Caco-2 (cell line): ENCODE data around the gene TTYH3. TPM values are rescaled to one million over a fixed set of nuclear protein-coding genes. Genes with fewer than 3 reads are reported as not detected.
A peak's percentile ranks its signal among the peaks of the same experiment; 100 is the strongest.

ENCODE experiments used
- BruUV-seq: library from RNA; stranded (reverse); fragments of 400-500 nt; replicated peaks from 2 replicates; lab custom pipeline; 2021; lab: Mats Ljungman, UMichigan
- CTCF ChIA-PET: fragments of 300-600 bp; sonication (Branson Sonifier 250); formaldehyde crosslinking; loops from one replicate; lab custom pipeline; 2022; ENCODE audit warnings: antibody characterized with exemption; lab: Charles Lee
- POLR2A ChIA-PET: fragments of 300-600 bp; sonication (Branson Sonifier 250); formaldehyde crosslinking; loops from one replicate; lab custom pipeline; 2022; ENCODE audit warnings: antibody characterized with exemption; lab: Charles Lee
- DNase-seq, 2 experiments: peaks; one replicate each; pipeline versions ENCODE4 v3.0.0 to v3.0.0-alpha.2; 2020 to 2022
- H3K27me3 ChIP-seq: replicated peaks from 2 replicates; pipeline ENCODE4 v1.6.0; 2011; ENCODE audit warnings: low read length; ENCODE audit not compliant: control insufficient read depth, insufficient read depth
- H3K36me3 ChIP-seq: 2 replicates; pipeline ENCODE4 v1.5.1; 2011; ENCODE audit warnings: low read length; ENCODE audit not compliant: control insufficient read depth, insufficient read depth
- H3K4me1 ChIP-seq: fragments of 250-450 bp; sonication (Bioruptor Pico); 2 replicates; pipeline ENCODE4 v1.5.1; 2020; ENCODE audit warnings: mild to moderate bottlenecking
- H3K4me3 ChIP-seq: 2 replicates; pipeline ENCODE4 v1.5.1; 2011; ENCODE audit warnings: low read depth, mild to moderate bottlenecking, control low read depth, low read length
- H3K9me3 ChIP-seq: fragments of 250-450 bp; sonication (Bioruptor Pico); 2 replicates; pipeline ENCODE4 v1.5.1; 2020; ENCODE audit warnings: mild to moderate bottlenecking, moderate library complexity
- H3K27ac Mint-ChIP-seq: one replicate; pipeline ENCODE4 v1.8.0; 2022; ENCODE audit warnings: mixed read lengths; ENCODE audit not compliant: unreplicated experiment
- H3K27me3 Mint-ChIP-seq: one replicate; pipeline ENCODE4 v1.8.0; 2022; ENCODE audit warnings: mixed read lengths; ENCODE audit not compliant: insufficient read depth, unreplicated experiment
- H3K36me3 Mint-ChIP-seq: one replicate; pipeline ENCODE4 v1.8.0; 2022; ENCODE audit warnings: mild to moderate bottlenecking, mixed read lengths; ENCODE audit not compliant: insufficient read depth, unreplicated experiment
- H3K4me1 Mint-ChIP-seq: one replicate; pipeline ENCODE4 v1.8.0; 2022; ENCODE audit warnings: low read depth, mixed read lengths; ENCODE audit not compliant: unreplicated experiment
- H3K4me3 Mint-ChIP-seq: one replicate; pipeline ENCODE4 v1.8.0; 2022; ENCODE audit warnings: mild to moderate bottlenecking, moderate library complexity, mixed read lengths; ENCODE audit not compliant: unreplicated experiment
- H3K9me3 Mint-ChIP-seq: one replicate; pipeline ENCODE4 v1.8.0; 2022; ENCODE audit warnings: mixed read lengths; ENCODE audit not compliant: unreplicated experiment
- intact Hi-C: fragments of 100-400 bp; cut with micrococcal nuclease; formaldehyde crosslinking; loops from one replicate; pipeline ENCODE4 v1.10.0; 2022; ENCODE audit not compliant: unreplicated experiment
- total RNA-seq: library from RNA; stranded (reverse); gene quantifications from 2 replicates; pipeline ENCODE4 v1.2.3, GENCODE V29; 2022
- TF ChIP-seq, protein P1 (sequence below), 2 experiments: fragments of 200-600 bp in 1 of 2; IDR thresholded peaks; 1 replicate in 1 of 2; 2 replicates in 1 of 2; pipeline versions ENCODE4 v1.5.1 to v1.8.0; 2011 to 2022; ENCODE audit warnings: antibody characterized with exemption in 1 of 2, control low read depth in 1 of 2, inconsistent platforms in 1 of 2, low read depth in 1 of 2, low read length in 1 of 2, mild to moderate bottlenecking in 1 of 2, moderate library complexity in 1 of 2; ENCODE audit not compliant: insufficient read depth in 1 of 2, severe bottlenecking in 1 of 2, unreplicated experiment in 1 of 2

TTYH3 gene
- total RNA-seq, 1 experiment from 2014 or later: 57.3 TPM

- H3K27me3 ChIP-seq: no peaks in the 10 kb centered on the region
- Mint-ChIP-seq H3K9me3 (no peaks in the 10 kb centered on the region), H3K27me3 (peaks cover 5% of the 10 kb centered on the region), H3K4me1 (peaks cover 6% of the 10 kb centered on the region), H3K27ac (no peak overlapping the region), H3K36me3 (peaks cover 4% of the 10 kb centered on the region), H3K4me3 (no peak overlapping the region)
- ChIA-PET CTCF (interaction anchor here (1.0 to 2.3 kb wide), 3 partner anchors 9 to 229 kb away, joined by 3 to 13 read pairs (median 4); no protein-coding TSS in a partner anchor), POLR2A (no interaction called here)
- no peaks in the 10 kb centered on the region for H3K36me3 ChIP-seq
- no peak overlapping the region for H3K4me3 ChIP-seq
- TF ChIP-seq, protein P1, sequence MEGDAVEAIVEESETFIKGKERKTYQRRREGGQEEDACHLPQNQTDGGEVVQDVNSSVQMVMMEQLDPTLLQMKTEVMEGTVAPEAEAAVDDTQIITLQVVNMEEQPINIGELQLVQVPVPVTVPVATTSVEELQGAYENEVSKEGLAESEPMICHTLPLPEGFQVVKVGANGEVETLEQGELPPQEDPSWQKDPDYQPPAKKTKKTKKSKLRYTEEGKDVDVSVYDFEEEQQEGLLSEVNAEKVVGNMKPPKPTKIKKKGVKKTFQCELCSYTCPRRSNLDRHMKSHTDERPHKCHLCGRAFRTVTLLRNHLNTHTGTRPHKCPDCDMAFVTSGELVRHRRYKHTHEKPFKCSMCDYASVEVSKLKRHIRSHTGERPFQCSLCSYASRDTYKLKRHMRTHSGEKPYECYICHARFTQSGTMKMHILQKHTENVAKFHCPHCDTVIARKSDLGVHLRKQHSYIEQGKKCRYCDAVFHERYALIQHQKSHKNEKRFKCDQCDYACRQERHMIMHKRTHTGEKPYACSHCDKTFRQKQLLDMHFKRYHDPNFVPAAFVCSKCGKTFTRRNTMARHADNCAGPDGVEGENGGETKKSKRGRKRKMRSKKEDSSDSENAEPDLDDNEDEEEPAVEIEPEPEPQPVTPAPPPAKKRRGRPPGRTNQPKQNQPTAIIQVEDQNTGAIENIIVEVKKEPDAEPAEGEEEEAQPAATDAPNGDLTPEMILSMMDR (IDR thresholded peaks at IDR 0.05; ENCODE audit: insufficient read depth in 1 of 2, low read depth in 1 of 2, low read length in 1 of 2, severe bottlenecking in 1 of 2, unreplicated experiment in 1 of 2): no peak
- no TSS peak for BruUV-seq
- no peaks in the 10 kb centered on the region for H3K9me3 ChIP-seq
- intact Hi-C loops: loop anchor here (1.0 to 5.0 kb wide), 3 partner anchors 9 to 228 kb away; no protein-coding TSS in a partner anchor
- H3K4me1 ChIP-seq: no peaks in the 10 kb centered on the region
- no peak for DNase-seq
Measured at GRCh38 chr7:2680256-2680655, 48.5 kb downstream of the TTYH3 start.

DNA sequence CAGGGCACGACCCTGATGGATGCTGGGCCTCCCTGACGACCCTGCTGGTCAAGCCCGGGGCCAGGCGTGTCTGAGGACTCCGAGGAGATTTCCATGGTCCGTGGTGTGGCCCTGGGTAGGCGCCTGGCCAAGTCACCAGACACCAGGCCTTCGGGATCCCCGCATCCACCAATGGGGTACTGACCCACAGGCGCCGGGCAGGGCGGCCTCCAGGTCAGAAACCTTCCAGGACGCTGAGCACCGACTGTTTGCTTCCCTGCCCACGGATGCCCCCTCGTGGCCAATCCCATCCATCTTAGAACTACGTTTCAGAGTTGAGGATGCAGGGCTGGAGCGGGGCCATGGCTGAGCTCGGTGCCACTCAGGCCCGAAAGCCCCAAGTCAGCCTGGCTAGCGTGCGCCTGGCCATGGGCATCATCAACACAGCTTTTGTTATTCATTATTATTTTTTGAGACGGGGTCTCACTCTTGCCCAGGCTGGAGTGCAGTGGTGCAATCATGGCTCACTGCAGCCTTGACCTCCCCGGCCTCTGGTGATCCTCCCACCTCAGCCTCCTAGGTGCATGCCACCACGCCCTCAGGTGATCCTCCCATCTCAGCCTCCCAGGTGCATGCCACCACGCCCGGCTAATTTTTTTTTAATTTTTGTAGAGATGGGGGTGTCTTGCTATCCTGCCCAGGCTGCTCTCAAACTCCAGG is 49.2 kb downstream of the TTYH3 start:
- TF ChIP-seq, protein P1 (IDR thresholded peaks at IDR 0.05; ENCODE audit: insufficient read depth in 1 of 2, low read depth in 1 of 2, low read length in 1 of 2, severe bottlenecking in 1 of 2, unreplicated experiment in 1 of 2): peak; percentile 81
- peaks cover 5% of the 10 kb centered on the region for H3K27me3 Mint-ChIP-seq
- Histone ChIP-seq H3K4me3 (no peak overlapping the region), H3K4me1 (no peaks in the 10 kb centered on the region), H3K27me3 (no peaks in the 10 kb centered on the region), H3K36me3 (no peaks in the 10 kb centered on the region), H3K9me3 (no peaks in the 10 kb centered on the region)
- H3K36me3 Mint-ChIP-seq: peaks cover 4% of the 10 kb centered on the region
- H3K9me3 Mint-ChIP-seq: no peaks in the 10 kb centered on the region
- BruUV-seq: no TSS peak
- POLR2A ChIA-PET: no interaction called here
- no peak overlapping the region for H3K4me3 Mint-ChIP-seq
- intact Hi-C loops: loop anchor here (1.0 to 5.0 kb wide), 4 partner anchors 10 to 229 kb away; no protein-coding TSS in a partner anchor
- H3K4me1 Mint-ChIP-seq: peaks cover 6% of the 10 kb centered on the region
- CTCF ChIA-PET: interaction anchor here (0.6 to 2.3 kb wide), 8 partner anchors 9 to 230 kb away, joined by 3 to 13 read pairs (median 3); no protein-coding TSS in a partner anchor
- no peak overlapping the region for H3K27ac Mint-ChIP-seq
- DNase-seq: peak; percentile 76 to 82

- Mint-ChIP-seq H3K27me3 (peaks cover 5% of the 10 kb centered on the region), H3K4me3 (no peak overlapping the region), H3K9me3 (no peaks in the 10 kb centered on the region), H3K27ac (no peak overlapping the region), H3K36me3 (peaks cover 4% of the 10 kb centered on the region), H3K4me1 (peaks cover 6% of the 10 kb centered on the region)
- ChIA-PET POLR2A (interaction anchor here (0.6 kb wide), 1 partner anchor 275 kb away, joined by 3 read pairs; no protein-coding TSS in a partner anchor), CTCF (interaction anchor here (0.5 to 0.6 kb wide), 3 partner anchors 73 to 173 kb away, joined by 3 to 4 read pairs (median 3); no protein-coding TSS in a partner anchor)
- H3K27me3 ChIP-seq: no peaks in the 10 kb centered on the region
- no TSS peak for BruUV-seq
- H3K4me3 ChIP-seq: no peak overlapping the region
- no peak for DNase-seq
- H3K9me3 ChIP-seq: no peaks in the 10 kb centered on the region
- no peaks in the 10 kb centered on the region for H3K4me1 ChIP-seq
- intact Hi-C loops: loop anchor here (1.0 to 5.0 kb wide), 3 partner anchors 75 to 230 kb away; no protein-coding TSS in a partner anchor
- no peaks in the 10 kb centered on the region for H3K36me3 ChIP-seq
- TF ChIP-seq, protein P1 (IDR thresholded peaks at IDR 0.05; ENCODE audit: insufficient read depth in 1 of 2, low read depth in 1 of 2, low read length in 1 of 2, severe bottlenecking in 1 of 2, unreplicated experiment in 1 of 2): no peak
Measured at GRCh38 chr7:2681929-2682799, 50.4 kb downstream of the TTYH3 start.
